RWPE2 (cell line): ENCODE results near the gene MBNL2.

ENCODE experiments used
- ATAC-seq: fragments of 200-7000 bp; cut with Tn5 transposase; 3 replicates; pipeline ENCODE4 v1.9.1; 2021; ENCODE audit warnings: low read depth
- DNase-seq: peaks from one replicate; pipeline ENCODE4 v3.0.0-alpha.2; 2020; ENCODE audit warnings: low spot score
- H3K27ac ChIP-seq: fragments of 450-650 bp; 2 replicates; pipeline ENCODE4 v1.5.1; 2017; ENCODE audit warnings: mild to moderate bottlenecking; ENCODE audit not compliant: poor library complexity, severe bottlenecking
- H3K27me3 ChIP-seq: fragments of 250-450 bp; sonication (Bioruptor Pico); 2 replicates; pipeline ENCODE4 v1.5.1; 2021; ENCODE audit warnings: mild to moderate bottlenecking, moderate library complexity; ENCODE audit not compliant: insufficient read depth, poor library complexity, severe bottlenecking
- H3K36me3 ChIP-seq: fragments of 250-450 bp; sonication (Bioruptor Pico); 2 replicates; pipeline ENCODE4 v1.5.1; 2020; ENCODE audit warnings: low read depth, mild to moderate bottlenecking, moderate library complexity
- H3K4me1 ChIP-seq: fragments of 250-450 bp; sonication (Bioruptor Pico); 2 replicates; pipeline ENCODE4 v1.5.1; 2021; ENCODE audit warnings: mild to moderate bottlenecking, moderate library complexity; ENCODE audit not compliant: insufficient read depth, poor library complexity, severe bottlenecking
- H3K4me3 ChIP-seq: fragments of 250-450 bp; sonication (Bioruptor Pico); 2 replicates; pipeline ENCODE4 v1.5.1; 2021; ENCODE audit warnings: mild to moderate bottlenecking, moderate library complexity; ENCODE audit not compliant: severe bottlenecking
- H3K9me3 ChIP-seq: fragments of 250-450 bp; sonication (Bioruptor Pico); 2 replicates; pipeline ENCODE4 v1.5.1; 2021; ENCODE audit warnings: mild to moderate bottlenecking, moderate library complexity; ENCODE audit not compliant: severe bottlenecking
- CTCF ChIP-seq: fragments of 450-650 bp; IDR thresholded peaks from one replicate; pipeline ENCODE4 v1.5.1; 2017; ENCODE audit warnings: mild to moderate bottlenecking, moderate library complexity; ENCODE audit not compliant: poor library complexity, severe bottlenecking

Gene MBNL2

GRCh38 chr13:97191142-97191541 lies 31.0 kb upstream of the MBNL2 start:
- Histone ChIP-seq H3K27me3 (no peaks in the 10 kb centered on the region), H3K4me3 (no peak overlapping the region), H3K4me1 (peaks cover 18% of the 10 kb centered on the region), H3K9me3 (no peaks in the 10 kb centered on the region), H3K27ac (no peak overlapping the region), H3K36me3 (no peaks in the 10 kb centered on the region)
- no peak for ATAC-seq
- no peak for DNase-seq
- TF ChIP-seq CTCF = no peak

GRCh38 chr13:97191615-97192014 lies 30.5 kb upstream of the MBNL2 start:
- no peaks in the 10 kb centered on the region for H3K27me3 ChIP-seq
- TF ChIP-seq CTCF = no peak
- H3K9me3 ChIP-seq = no peaks in the 10 kb centered on the region
- no peaks in the 10 kb centered on the region for H3K36me3 ChIP-seq
- no peak overlapping the region for H3K27ac ChIP-seq
- peaks cover 18% of the 10 kb centered on the region for H3K4me1 ChIP-seq
- no peak overlapping the region for H3K4me3 ChIP-seq
- ATAC-seq = no peak
- no peak for DNase-seq

GRCh38 chr13:97192166-97192565 lies 30.0 kb upstream of the MBNL2 start:
- no peak overlapping the region for H3K27ac ChIP-seq
- DNase-seq = no peak
- no peak for ATAC-seq
- H3K4me3 ChIP-seq = no peak overlapping the region
- no peaks in the 10 kb centered on the region for H3K36me3 ChIP-seq
- H3K4me1 ChIP-seq = peaks cover 18% of the 10 kb centered on the region
- no peak for TF ChIP-seq CTCF
- no peaks in the 10 kb centered on the region for H3K27me3 ChIP-seq
- H3K9me3 ChIP-seq = no peaks in the 10 kb centered on the region

GRCh38 chr13:97193577-97193976 lies 28.6 kb upstream of the MBNL2 start:
- no peak for TF ChIP-seq CTCF
- Histone ChIP-seq H3K4me1 (peaks cover 18% of the 10 kb centered on the region), H3K27me3 (no peaks in the 10 kb centered on the region), H3K27ac (no peak overlapping the region), H3K36me3 (no peaks in the 10 kb centered on the region), H3K9me3 (no peaks in the 10 kb centered on the region), H3K4me3 (no peak overlapping the region)
- ATAC-seq (no peak), DNase-seq (no peak)

GRCh38 chr13:97194479-97194878 lies 27.7 kb upstream of the MBNL2 start:
- H3K9me3 ChIP-seq = no peaks in the 10 kb centered on the region
- peak; percentile 92 for ATAC-seq
- H3K27ac ChIP-seq = peak overlapping the region; percentile 41
- no peak overlapping the region for H3K4me3 ChIP-seq
- peaks cover 18% of the 10 kb centered on the region for H3K4me1 ChIP-seq
- no peaks in the 10 kb centered on the region for H3K27me3 ChIP-seq
- no peak for TF ChIP-seq CTCF
- no peaks in the 10 kb centered on the region for H3K36me3 ChIP-seq
- DNase-seq = no peak
